Panc1 (cell line): ENCODE results near the gene KRTAP1-1.

Experiments
- POLR2AphosphoS5 ChIP-seq: IDR thresholded peaks from 2 replicates; pipeline ENCODE4 v1.6.1; 2012; ENCODE audit warnings: mild to moderate bottlenecking, low read depth, low read length, moderate library complexity
- SIN3A ChIP-seq: IDR thresholded peaks from 2 replicates; pipeline ENCODE4 v1.6.1; 2012; ENCODE audit warnings: low read depth, mild to moderate bottlenecking, low read length, moderate library complexity, borderline replicate concordance; ENCODE audit not compliant: insufficient read depth
- TF ChIP-seq, protein P1 (sequence below): fragments of 450-650 bp; IDR thresholded peaks from 2 replicates; pipeline ENCODE4 v1.5.1; 2017; ENCODE audit warnings: mild to moderate bottlenecking
- TF ChIP-seq, protein P2 (sequence below), 2 experiments: IDR thresholded peaks; 2 replicates each; pipeline ENCODE4 v1.6.1; 2011 to 2012; ENCODE audit warnings: low read depth in 2 of 2, control low read depth in 1 of 2, low read length in 1 of 2, mild to moderate bottlenecking in 1 of 2, moderate library complexity in 1 of 2; ENCODE audit not compliant: insufficient read depth in 1 of 2

GRCh38 chr17:41019415-41019814, 21.8 kb downstream of the KRTAP1-1 start:
- TF ChIP-seq, protein P1, sequence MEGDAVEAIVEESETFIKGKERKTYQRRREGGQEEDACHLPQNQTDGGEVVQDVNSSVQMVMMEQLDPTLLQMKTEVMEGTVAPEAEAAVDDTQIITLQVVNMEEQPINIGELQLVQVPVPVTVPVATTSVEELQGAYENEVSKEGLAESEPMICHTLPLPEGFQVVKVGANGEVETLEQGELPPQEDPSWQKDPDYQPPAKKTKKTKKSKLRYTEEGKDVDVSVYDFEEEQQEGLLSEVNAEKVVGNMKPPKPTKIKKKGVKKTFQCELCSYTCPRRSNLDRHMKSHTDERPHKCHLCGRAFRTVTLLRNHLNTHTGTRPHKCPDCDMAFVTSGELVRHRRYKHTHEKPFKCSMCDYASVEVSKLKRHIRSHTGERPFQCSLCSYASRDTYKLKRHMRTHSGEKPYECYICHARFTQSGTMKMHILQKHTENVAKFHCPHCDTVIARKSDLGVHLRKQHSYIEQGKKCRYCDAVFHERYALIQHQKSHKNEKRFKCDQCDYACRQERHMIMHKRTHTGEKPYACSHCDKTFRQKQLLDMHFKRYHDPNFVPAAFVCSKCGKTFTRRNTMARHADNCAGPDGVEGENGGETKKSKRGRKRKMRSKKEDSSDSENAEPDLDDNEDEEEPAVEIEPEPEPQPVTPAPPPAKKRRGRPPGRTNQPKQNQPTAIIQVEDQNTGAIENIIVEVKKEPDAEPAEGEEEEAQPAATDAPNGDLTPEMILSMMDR = no peak
- TF ChIP-seq SIN3A (no peak), POLR2AphosphoS5 (no peak)
- TF ChIP-seq, protein P2, sequence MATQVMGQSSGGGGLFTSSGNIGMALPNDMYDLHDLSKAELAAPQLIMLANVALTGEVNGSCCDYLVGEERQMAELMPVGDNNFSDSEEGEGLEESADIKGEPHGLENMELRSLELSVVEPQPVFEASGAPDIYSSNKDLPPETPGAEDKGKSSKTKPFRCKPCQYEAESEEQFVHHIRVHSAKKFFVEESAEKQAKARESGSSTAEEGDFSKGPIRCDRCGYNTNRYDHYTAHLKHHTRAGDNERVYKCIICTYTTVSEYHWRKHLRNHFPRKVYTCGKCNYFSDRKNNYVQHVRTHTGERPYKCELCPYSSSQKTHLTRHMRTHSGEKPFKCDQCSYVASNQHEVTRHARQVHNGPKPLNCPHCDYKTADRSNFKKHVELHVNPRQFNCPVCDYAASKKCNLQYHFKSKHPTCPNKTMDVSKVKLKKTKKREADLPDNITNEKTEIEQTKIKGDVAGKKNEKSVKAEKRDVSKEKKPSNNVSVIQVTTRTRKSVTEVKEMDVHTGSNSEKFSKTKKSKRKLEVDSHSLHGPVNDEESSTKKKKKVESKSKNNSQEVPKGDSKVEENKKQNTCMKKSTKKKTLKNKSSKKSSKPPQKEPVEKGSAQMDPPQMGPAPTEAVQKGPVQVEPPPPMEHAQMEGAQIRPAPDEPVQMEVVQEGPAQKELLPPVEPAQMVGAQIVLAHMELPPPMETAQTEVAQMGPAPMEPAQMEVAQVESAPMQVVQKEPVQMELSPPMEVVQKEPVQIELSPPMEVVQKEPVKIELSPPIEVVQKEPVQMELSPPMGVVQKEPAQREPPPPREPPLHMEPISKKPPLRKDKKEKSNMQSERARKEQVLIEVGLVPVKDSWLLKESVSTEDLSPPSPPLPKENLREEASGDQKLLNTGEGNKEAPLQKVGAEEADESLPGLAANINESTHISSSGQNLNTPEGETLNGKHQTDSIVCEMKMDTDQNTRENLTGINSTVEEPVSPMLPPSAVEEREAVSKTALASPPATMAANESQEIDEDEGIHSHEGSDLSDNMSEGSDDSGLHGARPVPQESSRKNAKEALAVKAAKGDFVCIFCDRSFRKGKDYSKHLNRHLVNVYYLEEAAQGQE (IDR thresholded peaks at IDR 0.05; ENCODE audit: insufficient read depth in 1 of 2, low read depth in 2 of 2, low read length in 1 of 2) = no peak
